ENCODE data around the gene BAHCC1. TPM values are rescaled to one million over a fixed set of nuclear protein-coding genes. Genes with fewer than 3 reads are reported as not detected.

BAHCC1 gene
- polyA plus RNA-seq, 1 experiment = 3.1 TPM

DNA sequence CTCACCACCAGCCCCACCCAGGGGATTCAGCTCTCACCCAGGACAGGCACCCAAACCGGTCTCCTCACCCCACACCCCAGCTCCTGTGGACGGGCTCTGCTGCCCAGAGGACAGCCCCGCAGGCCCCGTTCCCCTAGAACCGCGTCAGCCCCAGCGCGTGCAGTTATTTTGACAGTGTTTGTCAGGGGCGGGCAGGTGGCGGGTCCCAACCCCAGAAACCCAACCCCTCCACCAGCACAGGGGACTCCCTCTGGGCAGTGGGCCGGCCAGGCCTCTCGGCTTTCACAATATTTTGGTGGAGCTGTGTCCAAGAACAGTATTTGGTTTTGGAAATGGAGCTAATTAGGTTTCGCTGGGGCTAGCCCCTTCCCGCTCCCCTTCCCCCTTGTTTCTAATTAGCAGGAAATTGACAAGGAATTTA, 44.8 kb downstream of the BAHCC1 start:
- no peaks in the 10 kb centered on the region; the same call in 1 of the 2 replicates for H3K36me3 ChIP-seq (ENCODE audit: control insufficient read depth, insufficient read depth, low read length)
- H3K4me3 ChIP-seq (ENCODE audit: low read depth, low read length) = no peak overlapping the region
- DNase-seq (ENCODE audit: low read depth) = no peak
- H3K27me3 ChIP-seq (ENCODE audit: control insufficient read depth, insufficient read depth, low read length) = no peaks in the 10 kb centered on the region
- TF ChIP-seq, protein P1, sequence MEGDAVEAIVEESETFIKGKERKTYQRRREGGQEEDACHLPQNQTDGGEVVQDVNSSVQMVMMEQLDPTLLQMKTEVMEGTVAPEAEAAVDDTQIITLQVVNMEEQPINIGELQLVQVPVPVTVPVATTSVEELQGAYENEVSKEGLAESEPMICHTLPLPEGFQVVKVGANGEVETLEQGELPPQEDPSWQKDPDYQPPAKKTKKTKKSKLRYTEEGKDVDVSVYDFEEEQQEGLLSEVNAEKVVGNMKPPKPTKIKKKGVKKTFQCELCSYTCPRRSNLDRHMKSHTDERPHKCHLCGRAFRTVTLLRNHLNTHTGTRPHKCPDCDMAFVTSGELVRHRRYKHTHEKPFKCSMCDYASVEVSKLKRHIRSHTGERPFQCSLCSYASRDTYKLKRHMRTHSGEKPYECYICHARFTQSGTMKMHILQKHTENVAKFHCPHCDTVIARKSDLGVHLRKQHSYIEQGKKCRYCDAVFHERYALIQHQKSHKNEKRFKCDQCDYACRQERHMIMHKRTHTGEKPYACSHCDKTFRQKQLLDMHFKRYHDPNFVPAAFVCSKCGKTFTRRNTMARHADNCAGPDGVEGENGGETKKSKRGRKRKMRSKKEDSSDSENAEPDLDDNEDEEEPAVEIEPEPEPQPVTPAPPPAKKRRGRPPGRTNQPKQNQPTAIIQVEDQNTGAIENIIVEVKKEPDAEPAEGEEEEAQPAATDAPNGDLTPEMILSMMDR (IDR thresholded peaks at IDR 0.05; ENCODE audit: insufficient read depth, low read depth, low read length) = no peak
- CTCF ChIA-PET = interaction anchor here (1.1 to 2.1 kb wide), 7 partner anchors 10 to 22 kb away, joined by 3 to 14 read pairs (median 4); no protein-coding TSS in a partner anchor
- POLR2A ChIA-PET = no interaction called here

DNA sequence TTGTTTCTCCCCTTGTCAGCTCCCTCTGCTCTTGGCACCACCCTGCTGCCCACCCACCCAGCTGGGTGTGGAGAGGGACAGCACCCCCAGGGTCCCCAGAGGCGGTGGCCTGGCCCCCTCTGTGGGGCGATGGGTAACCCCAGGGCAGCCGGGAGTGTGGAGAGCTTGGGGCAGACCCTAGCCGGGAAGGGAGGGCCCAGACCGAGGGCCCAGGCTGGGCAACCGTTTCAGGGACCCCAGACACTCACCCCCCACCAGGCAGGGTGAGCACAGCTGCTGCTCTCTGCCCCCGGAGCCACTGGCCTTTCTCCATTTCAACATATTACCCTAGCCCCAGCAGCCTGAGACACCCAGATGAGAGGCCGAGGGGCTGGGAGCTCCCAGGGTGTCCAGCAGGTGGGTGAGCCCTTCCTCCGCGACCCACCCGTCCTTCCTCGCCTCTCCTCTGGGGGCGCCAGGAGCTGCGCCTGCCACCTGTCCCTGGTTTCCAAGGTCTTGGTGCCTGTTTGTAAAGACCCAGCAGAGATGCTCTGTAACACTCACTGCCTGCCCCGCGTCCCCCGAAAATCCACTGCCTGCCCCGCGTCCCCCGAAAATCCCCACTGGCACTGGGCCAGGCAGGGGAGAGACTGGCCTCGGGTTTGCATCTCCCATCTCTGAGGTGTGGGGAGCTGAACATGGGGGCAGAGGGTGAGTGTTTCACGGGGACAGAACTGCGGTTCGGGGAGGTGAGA, 45.4 kb downstream of the BAHCC1 start:
- Histone ChIP-seq H3K36me3 (ENCODE audit: control insufficient read depth, insufficient read depth, low read length) (no peaks in the 10 kb centered on the region; the same call in 1 of the 2 replicates), H3K4me3 (ENCODE audit: low read depth, low read length) (no peak overlapping the region), H3K27me3 (ENCODE audit: control insufficient read depth, insufficient read depth, low read length) (no peaks in the 10 kb centered on the region)
- CTCF ChIA-PET = interaction anchor here (0.9 to 2.1 kb wide), 9 partner anchors 9 to 46 kb away, joined by 3 to 14 read pairs (median 4); partner anchors contain the start of gene BAHCC1
- POLR2A ChIA-PET = no interaction called here
- DNase-seq (ENCODE audit: low read depth) = no peak
- TF ChIP-seq, protein P1 (IDR thresholded peaks at IDR 0.05; ENCODE audit: insufficient read depth, low read depth, low read length) = peak; percentile 59

DNA sequence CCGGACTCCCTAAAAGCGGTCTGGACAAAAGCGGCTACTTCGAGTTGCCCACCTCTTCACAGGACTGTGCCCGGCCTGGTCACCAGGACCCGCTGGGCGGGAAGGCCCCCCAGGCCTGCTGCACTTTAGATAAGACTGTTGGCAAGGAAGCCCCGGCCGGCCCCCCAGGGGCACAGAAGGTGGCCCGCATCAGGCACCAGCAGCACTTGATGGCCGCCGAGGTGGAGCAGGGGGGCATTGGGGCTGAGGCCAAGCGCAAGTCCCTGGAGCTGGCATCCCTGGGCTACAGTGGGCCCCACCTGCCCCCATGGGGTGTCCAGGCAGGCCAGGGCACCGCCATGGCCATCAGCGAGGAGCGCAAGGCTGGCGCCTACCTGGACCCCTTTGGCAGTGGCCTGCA, 47.5 kb downstream of the BAHCC1 start:
- ChIA-PET CTCF (no interaction called here), POLR2A (no interaction called here)
- no peak for DNase-seq (ENCODE audit: low read depth)
- TF ChIP-seq, protein P1 (IDR thresholded peaks at IDR 0.05; ENCODE audit: insufficient read depth, low read depth, low read length) = no peak
- Histone ChIP-seq H3K4me3 (ENCODE audit: low read depth, low read length) (no peak overlapping the region), H3K36me3 (ENCODE audit: control insufficient read depth, insufficient read depth, low read length) (peaks cover 3% of the 10 kb centered on the region), H3K27me3 (ENCODE audit: control insufficient read depth, insufficient read depth, low read length) (no peaks in the 10 kb centered on the region)

DNA sequence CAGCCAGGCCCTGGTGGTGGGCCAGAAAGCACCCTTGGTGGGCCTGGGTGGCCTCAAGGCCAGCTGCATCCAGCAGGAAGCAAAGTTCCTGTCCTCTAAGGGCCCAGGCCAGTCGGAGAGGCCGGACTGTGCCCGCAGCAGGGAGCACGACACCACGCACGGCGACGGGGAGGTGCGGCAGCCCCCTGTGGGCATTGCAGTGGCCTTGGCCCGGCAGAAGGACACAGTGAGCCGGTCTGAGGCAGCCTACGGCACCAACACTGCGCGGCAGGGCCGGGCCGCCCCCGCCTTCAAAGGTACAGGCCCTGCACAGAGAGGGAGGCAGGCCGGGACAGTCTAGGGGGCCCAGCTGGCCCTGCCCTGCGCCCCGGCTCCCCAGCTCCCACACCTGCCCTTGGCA, 48.0 kb downstream of the BAHCC1 start:
- no peak for DNase-seq (ENCODE audit: low read depth)
- peaks cover 3% of the 10 kb centered on the region for H3K36me3 ChIP-seq (ENCODE audit: control insufficient read depth, insufficient read depth, low read length)
- no peaks in the 10 kb centered on the region for H3K27me3 ChIP-seq (ENCODE audit: control insufficient read depth, insufficient read depth, low read length)
- no peak overlapping the region for H3K4me3 ChIP-seq (ENCODE audit: low read depth, low read length)
- ChIA-PET POLR2A (no interaction called here), CTCF (no interaction called here)
- TF ChIP-seq, protein P1 (IDR thresholded peaks at IDR 0.05; ENCODE audit: insufficient read depth, low read depth, low read length) = no peak

DNA sequence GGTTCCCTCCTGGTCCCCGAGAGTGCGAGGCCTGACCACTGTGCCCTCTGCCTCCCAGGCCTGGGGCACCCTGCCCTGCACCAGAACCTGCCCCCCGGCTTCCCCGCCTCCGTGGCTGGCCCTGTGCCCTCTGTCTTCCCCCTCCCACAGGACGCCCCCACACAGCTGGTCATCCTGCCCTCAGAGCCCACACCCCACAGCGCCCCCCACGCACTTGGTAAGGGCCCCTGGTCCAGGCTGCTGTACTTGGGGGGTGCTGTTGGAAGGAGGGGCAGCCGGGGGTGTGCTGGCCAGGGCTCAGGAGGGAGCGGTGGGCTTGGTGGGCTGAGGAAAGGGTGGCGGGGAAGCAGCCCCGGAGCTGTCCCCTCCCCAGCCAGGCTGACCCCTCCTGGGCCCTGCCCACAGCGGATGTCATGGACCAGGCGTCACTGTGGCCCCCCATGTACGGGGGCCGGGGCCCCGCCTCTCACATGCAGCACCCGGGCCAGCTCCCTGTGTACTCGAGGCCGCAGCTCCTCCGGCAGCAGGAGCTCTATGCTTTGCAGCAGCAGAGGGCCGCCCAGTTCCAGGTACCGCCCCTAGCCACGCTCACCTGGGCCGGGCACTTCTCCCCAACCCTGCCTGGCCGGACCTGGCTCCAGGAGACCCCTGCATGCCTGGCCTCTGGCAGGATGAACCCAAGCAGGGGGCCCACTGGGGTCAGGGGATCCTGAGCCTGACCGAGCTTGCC, 49.5 kb downstream of the BAHCC1 start:
- POLR2A ChIA-PET = no interaction called here
- DNase-seq (ENCODE audit: low read depth) = no peak
- Histone ChIP-seq H3K36me3 (ENCODE audit: control insufficient read depth, insufficient read depth, low read length) (peaks cover 3% of the 10 kb centered on the region), H3K27me3 (ENCODE audit: control insufficient read depth, insufficient read depth, low read length) (no peaks in the 10 kb centered on the region), H3K4me3 (ENCODE audit: low read depth, low read length) (no peak overlapping the region)
- TF ChIP-seq, protein P1 (IDR thresholded peaks at IDR 0.05; ENCODE audit: insufficient read depth, low read depth, low read length) = no peak
- CTCF ChIA-PET = interaction anchor here (1.0 kb wide), 1 partner anchor 27 kb away, joined by 3 read pairs; no protein-coding TSS in a partner anchor

All from BJ (cell line).